ENCODE measurements around the gene RPS15. TPM values are rescaled to one million over a fixed set of nuclear protein-coding genes. Genes with fewer than 3 reads are reported as not detected.
A peak's percentile ranks its signal among the peaks of the same experiment; 100 is the strongest.

The RPS15 gene
- total and polyA plus RNA-seq, 9 of the 15 experiments (the other 6 are each of a cell fraction or from before 2014, with no cell fraction given) = 605 to 2,791 (median 957) TPM

DNA sequence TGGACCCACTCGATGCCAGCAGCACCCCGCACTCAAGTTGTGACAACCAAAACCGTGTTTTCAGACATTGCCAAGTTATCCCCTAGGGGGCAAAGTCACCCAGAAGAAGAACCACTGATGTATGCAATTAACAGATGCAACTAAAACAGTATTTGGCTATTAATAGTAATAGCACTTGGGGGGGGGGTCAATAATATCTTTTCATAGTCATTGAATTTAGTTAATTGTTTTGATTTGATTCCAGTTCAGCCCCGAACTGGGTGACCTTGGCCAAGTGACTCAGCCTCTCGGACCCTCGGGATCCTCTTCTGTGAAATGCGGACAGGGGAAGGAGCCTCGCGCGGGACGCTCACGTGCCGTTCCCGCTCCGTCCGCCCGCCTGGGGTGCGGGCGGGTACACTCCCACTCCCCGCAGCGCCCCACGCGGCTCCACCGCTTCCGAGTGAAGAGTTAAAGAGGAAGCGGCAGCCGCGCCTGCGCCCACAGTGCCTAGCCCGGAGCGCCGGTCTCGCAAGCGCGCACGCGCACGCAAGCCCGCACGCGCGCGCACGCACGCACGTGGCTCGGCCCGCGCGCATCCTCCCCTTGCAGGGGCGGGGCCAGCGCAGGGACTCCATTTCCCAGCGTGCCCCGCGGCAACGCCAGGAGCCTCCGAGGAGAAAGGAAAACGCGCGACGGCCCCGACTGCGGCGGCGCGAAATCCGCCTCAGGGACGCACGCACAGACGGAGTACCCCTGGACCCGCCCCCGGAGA is 31.2 kb upstream of the RPS15 start (continued):
- TF ChIP-seq, protein P1, sequence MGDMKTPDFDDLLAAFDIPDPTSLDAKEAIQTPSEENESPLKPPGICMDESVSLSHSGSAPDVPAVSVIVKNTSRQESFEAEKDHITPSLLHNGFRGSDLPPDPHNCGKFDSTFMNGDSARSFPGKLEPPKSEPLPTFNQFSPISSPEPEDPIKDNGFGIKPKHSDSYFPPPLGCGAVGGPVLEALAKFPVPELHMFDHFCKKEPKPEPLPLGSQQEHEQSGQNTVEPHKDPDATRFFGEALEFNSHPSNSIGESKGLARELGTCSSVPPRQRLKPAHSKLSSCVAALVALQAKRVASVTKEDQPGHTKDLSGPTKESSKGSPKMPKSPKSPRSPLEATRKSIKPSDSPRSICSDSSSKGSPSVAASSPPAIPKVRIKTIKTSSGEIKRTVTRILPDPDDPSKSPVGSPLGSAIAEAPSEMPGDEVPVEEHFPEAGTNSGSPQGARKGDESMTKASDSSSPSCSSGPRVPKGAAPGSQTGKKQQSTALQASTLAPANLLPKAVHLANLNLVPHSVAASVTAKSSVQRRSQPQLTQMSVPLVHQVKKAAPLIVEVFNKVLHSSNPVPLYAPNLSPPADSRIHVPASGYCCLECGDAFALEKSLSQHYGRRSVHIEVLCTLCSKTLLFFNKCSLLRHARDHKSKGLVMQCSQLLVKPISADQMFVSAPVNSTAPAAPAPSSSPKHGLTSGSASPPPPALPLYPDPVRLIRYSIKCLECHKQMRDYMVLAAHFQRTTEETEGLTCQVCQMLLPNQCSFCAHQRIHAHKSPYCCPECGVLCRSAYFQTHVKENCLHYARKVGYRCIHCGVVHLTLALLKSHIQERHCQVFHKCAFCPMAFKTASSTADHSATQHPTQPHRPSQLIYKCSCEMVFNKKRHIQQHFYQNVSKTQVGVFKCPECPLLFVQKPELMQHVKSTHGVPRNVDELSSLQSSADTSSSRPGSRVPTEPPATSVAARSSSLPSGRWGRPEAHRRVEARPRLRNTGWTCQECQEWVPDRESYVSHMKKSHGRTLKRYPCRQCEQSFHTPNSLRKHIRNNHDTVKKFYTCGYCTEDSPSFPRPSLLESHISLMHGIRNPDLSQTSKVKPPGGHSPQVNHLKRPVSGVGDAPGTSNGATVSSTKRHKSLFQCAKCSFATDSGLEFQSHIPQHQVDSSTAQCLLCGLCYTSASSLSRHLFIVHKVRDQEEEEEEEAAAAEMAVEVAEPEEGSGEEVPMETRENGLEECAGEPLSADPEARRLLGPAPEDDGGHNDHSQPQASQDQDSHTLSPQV (IDR thresholded peaks at IDR 0.05) = peak; percentile 81; the same call in 1 of the 2 replicates
- TF ChIP-seq TCF7 (IDR thresholded peaks at IDR 0.05; ENCODE audit: borderline replicate concordance) (peak; percentile 22; the same call in 1 of the 2 replicates), ELF2 (CRISPR knock-in tag; IDR thresholded peaks at IDR 0.05) (peak; percentile 37; the same call in 1 of the 2 replicates), MYC (IDR thresholded peaks at IDR 0.05; ENCODE audit: low read depth, low read length) (peak; percentile 99), MYC (CRISPR knock-in tag; IDR thresholded peaks at IDR 0.05; ENCODE audit: borderline replicate concordance, low read depth) (peak; percentile 80; the same call in 1 of the 2 replicates), RBBP5 (IDR thresholded peaks at IDR 0.05; ENCODE audit: borderline replicate concordance, insufficient read depth, low read length, poor library complexity, severe bottlenecking) (peak; percentile 24), KDM2B (CRISPR knock-in tag; IDR thresholded peaks at IDR 0.05) (peak; percentile 42; the same call in 1 of the 2 replicates), GATAD2A (IDR thresholded peaks at IDR 0.05) (peak; percentile 66; the same call in 1 of the 2 replicates), SIX5 (IDR thresholded peaks at IDR 0.05; ENCODE audit: borderline replicate concordance in 1 of 2, insufficient read depth in 1 of 2, low read depth in 1 of 2, low read length in 2 of 2) (peak; percentile 49 to 56; a peak in 2 of 4 replicates), TCF3 (CRISPR knock-in tag; IDR thresholded peaks at IDR 0.05) (0 out of 2 replicates have a peak, but pooled peaks have one; percentile 7), ZNF253 (CRISPR knock-in tag; conservative IDR thresholded peaks at IDR 0.05) (no peak)
- TF ChIP-seq, protein P2, sequence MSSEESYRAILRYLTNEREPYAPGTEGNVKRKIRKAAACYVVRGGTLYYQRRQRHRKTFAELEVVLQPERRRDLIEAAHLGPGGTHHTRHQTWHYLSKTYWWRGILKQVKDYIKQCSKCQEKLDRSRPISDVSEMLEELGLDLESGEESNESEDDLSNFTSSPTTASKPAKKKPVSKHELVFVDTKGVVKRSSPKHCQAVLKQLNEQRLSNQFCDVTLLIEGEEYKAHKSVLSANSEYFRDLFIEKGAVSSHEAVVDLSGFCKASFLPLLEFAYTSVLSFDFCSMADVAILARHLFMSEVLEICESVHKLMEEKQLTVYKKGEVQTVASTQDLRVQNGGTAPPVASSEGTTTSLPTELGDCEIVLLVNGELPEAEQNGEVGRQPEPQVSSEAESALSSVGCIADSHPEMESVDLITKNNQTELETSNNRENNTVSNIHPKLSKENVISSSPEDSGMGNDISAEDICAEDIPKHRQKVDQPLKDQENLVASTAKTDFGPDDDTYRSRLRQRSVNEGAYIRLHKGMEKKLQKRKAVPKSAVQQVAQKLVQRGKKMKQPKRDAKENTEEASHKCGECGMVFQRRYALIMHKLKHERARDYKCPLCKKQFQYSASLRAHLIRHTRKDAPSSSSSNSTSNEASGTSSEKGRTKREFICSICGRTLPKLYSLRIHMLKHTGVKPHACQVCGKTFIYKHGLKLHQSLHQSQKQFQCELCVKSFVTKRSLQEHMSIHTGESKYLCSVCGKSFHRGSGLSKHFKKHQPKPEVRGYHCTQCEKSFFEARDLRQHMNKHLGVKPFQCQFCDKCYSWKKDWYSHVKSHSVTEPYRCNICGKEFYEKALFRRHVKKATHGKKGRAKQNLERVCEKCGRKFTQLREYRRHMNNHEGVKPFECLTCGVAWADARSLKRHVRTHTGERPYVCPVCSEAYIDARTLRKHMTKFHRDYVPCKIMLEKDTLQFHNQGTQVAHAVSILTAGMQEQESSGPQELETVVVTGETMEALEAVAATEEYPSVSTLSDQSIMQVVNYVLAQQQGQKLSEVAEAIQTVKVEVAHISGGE (CRISPR knock-in tag; IDR thresholded peaks at IDR 0.05) = peak in 1 of 3 experiments; percentile 93; a peak in 2 of 6 replicates
- TF ChIP-seq, protein P3, sequence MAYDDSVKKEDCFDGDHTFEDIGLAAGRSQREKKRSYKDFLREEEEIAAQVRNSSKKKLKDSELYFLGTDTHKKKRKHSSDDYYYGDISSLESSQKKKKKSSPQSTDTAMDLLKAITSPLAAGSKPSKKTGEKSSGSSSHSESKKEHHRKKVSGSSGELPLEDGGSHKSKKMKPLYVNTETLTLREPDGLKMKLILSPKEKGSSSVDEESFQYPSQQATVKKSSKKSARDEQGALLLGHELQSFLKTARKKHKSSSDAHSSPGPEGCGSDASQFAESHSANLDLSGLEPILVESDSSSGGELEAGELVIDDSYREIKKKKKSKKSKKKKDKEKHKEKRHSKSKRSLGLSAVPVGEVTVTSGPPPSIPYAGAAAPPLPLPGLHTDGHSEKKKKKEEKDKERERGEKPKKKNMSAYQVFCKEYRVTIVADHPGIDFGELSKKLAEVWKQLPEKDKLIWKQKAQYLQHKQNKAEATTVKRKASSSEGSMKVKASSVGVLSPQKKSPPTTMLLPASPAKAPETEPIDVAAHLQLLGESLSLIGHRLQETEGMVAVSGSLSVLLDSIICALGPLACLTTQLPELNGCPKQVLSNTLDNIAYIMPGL (CRISPR knock-in tag; IDR thresholded peaks at IDR 0.05) = peak; percentile 28; the same call in 1 of the 2 replicates
- TF ChIP-seq, protein P4, sequence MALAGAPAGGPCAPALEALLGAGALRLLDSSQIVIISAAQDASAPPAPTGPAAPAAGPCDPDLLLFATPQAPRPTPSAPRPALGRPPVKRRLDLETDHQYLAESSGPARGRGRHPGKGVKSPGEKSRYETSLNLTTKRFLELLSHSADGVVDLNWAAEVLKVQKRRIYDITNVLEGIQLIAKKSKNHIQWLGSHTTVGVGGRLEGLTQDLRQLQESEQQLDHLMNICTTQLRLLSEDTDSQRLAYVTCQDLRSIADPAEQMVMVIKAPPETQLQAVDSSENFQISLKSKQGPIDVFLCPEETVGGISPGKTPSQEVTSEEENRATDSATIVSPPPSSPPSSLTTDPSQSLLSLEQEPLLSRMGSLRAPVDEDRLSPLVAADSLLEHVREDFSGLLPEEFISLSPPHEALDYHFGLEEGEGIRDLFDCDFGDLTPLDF (CRISPR knock-in tag; IDR thresholded peaks at IDR 0.05) = peak; percentile 85; the same call in 1 of the 2 replicates

All from K562 (cell line).